GM18861 (cell line): ENCODE data around the gene LTBP2.

Experiments
- ATAC-seq: cut with Tn5 transposase; IDR thresholded peaks from one replicate; pipeline ENCODE4 v1.9.1; 2021; ENCODE audit not compliant: unreplicated experiment

LTBP2 gene

GRCh38 chr14:74611650-74612349 is at the start of gene LTBP2:
LTBP2 (minus strand) TSS chr14:74612237; CDS start chr14:74611944, 293 bp downstream.
- no peak for ATAC-seq

- ATAC-seq, result no peak
These were observed 48.8 kb upstream of the LTBP2 start for GRCh38 chr14:74660863-74661262.

- ATAC-seq, result no peak
These were observed 48.1 kb upstream of the LTBP2 start for GRCh38 chr14:74660167-74660566.

- ATAC-seq, result no peak
These were observed 46.6 kb upstream of the LTBP2 start for GRCh38 chr14:74658535-74659131.

GRCh38 chr14:74656964-74657363 is 44.9 kb upstream of the LTBP2 start:
- ATAC-seq, result no peak

GRCh38 chr14:74655599-74656395 is 43.8 kb upstream of the LTBP2 start:
- ATAC-seq, result no peak

- no peak for ATAC-seq
These were observed 42.9 kb upstream of the LTBP2 start for GRCh38 chr14:74654931-74655330.

GRCh38 chr14:74653386-74654138 is 41.5 kb upstream of the LTBP2 start:
- ATAC-seq, result no peak

- no peak for ATAC-seq
These were observed 40.5 kb upstream of the LTBP2 start for GRCh38 chr14:74652541-74652940.

GRCh38 chr14:74650927-74651686 is 39.1 kb upstream of the LTBP2 start:
- ATAC-seq, result no peak

- no peak for ATAC-seq
These were observed 37.6 kb upstream of the LTBP2 start for GRCh38 chr14:74649673-74650072.

GRCh38 chr14:74649167-74649566 is 37.1 kb upstream of the LTBP2 start:
- ATAC-seq, result no peak

GRCh38 chr14:74648601-74649000 is 36.6 kb upstream of the LTBP2 start:
- ATAC-seq, result no peak

GRCh38 chr14:74647678-74648461 is 35.8 kb upstream of the LTBP2 start:
- ATAC-seq, result no peak

- no peak for ATAC-seq
These were observed 35.1 kb upstream of the LTBP2 start for GRCh38 chr14:74647061-74647677.

- no peak for ATAC-seq
These were observed 33.9 kb upstream of the LTBP2 start for GRCh38 chr14:74645756-74646470.

GRCh38 chr14:74645244-74645643 is 33.2 kb upstream of the LTBP2 start:
- ATAC-seq, result no peak

- no peak for ATAC-seq
These were observed 29.8 kb upstream of the LTBP2 start for GRCh38 chr14:74641601-74642391.
